Activated CD4-positive, alpha-beta T cell treated with anti-CD3 and anti-CD28 coated beads, Interleukin-2, amount 50 U/mL, for 24 hours (primary cell): Measurements from ENCODE around the gene GNG12.
"Not testable (repeated sequence)": the region's sequence is repeated elsewhere in the genome, so short reads cannot be mapped to it uniquely, and the experiment has no call there.

Experiments used
- DNase-seq, 2 donors: peaks; one replicate each; pipeline ENCODE4 v3.0.0-alpha.2; 2020; ENCODE audit warnings: low read depth in 1 of 2, low spot score in 1 of 2

Gene GNG12

DNA sequence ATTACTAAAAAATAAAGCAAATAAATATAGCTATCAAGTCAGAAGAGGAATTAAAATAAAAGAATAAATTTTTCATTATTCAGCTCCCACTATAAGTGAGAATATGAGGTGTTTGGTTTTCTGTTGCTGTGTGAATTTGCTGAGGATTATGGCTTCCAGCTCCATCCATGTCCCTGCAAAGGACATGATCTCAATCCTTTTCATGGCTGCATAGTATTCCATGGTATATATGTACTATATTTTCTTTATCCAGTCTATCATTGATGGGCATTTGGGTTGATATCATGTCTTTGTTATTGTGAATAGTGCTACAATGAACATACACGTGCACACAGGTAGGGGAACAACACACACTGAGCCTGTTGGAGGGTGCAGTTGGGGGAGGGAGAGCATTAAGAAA, 176.1 kb downstream of the GNG12 start:
- DNase-seq = not testable (repeated sequence)

DNA sequence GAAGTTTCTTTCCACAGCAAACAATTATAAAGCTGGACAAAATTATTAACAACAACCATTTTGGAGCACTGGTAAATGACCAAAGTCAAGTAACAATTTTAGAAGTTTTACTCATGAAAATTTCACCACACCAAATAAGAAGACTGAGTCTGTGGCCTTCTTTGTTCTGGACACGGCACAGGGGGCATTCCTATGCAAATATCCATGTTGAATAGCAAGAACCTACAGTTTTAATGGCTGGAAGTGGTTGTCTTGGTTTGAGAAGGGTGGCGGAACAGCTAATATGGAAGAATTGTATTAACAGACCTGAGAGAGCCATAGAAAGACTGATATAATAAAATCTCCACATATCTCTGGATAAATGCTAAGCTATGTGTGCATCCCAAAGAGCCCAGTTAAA, 177.7 kb downstream of the GNG12 start:
- no peak for DNase-seq

DNA sequence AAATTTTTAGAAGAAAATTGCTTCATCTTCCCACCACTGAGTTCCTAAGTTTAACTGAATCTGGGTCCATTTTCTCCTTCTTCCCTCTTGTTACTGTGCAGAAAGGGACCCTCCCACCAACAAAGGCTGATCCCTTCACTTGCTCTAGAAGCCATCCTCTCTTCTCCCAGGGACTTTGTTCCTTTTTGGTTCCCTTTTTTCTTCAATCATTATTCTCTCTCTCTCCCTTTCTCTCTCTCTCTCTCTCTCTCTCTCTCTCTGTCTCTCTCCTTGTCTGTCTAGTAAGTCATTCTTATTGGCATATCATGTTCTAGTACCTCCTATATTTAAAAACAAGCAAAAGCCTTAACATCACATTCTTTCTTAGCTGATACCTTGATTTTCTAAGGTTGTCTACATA, 180.0 kb downstream of the GNG12 start:
- DNase-seq = no peak

DNA sequence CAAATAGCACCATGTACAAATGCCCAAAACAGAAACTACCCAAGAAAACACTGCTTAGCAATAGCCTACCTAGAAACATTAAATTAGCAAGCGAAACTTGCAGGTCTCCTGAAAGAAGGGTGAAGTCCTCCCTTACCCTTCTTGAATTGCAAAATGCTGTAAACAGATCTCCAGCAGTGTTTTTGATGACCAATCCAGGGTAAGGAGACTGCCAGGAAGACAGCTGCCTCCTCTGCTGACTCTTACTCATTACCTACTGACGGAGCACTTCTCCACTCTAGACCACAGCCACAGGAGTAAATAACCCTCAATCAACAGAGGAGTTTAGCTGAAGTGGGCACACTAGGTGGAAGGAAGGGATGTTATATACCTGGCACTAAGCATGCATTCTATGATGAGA, 180.5 kb downstream of the GNG12 start:
- DNase-seq = no peak
